Activated T-cell treated with anti-CD3 and anti-CD28 coated beads, Interleukin-2, amount 50 U/mL, for 72 hours (primary cell): ENCODE measurements around the gene CTSD. TPM values are rescaled to one million over a fixed set of nuclear protein-coding genes. Genes with fewer than 3 reads are reported as not detected.

Experiments
- ATAC-seq, 2 donors: fragments of 150-1000 bp; cut with Tn5 transposase; replicated peaks in 1 of 2; 2 replicates each; pipeline ENCODE4 v1.10.0; 2021; ENCODE audit warnings: moderate library complexity in 2 of 2, mild to moderate bottlenecking in 1 of 2
- DNase-seq, 2 donors: peaks; one replicate each; pipeline ENCODE4 v3.0.0; 2021 to 2022; ENCODE audit warnings: mixed read lengths in 1 of 2
- H3K27ac Mint-ChIP-seq: one replicate; pipeline ENCODE4 v1.8.0; 2022; ENCODE audit warnings: mild to moderate bottlenecking, moderate library complexity, mixed read lengths
- H3K27me3 Mint-ChIP-seq: one replicate; pipeline ENCODE4 v1.8.0; 2022; ENCODE audit warnings: low read depth, mixed read lengths
- H3K36me3 Mint-ChIP-seq, 2 donors: one replicate each; pipeline ENCODE4 v1.8.0; 2022; ENCODE audit warnings: mixed read lengths in 2 of 2, mild to moderate bottlenecking in 1 of 2; ENCODE audit not compliant: insufficient read depth in 2 of 2
- H3K4me1 Mint-ChIP-seq: one replicate; pipeline ENCODE4 v1.8.0; 2022; ENCODE audit warnings: low read depth, mixed read lengths
- H3K4me3 Mint-ChIP-seq, 2 donors: one replicate each; pipeline ENCODE4 v1.8.0; 2022; ENCODE audit warnings: mild to moderate bottlenecking in 2 of 2, mixed read lengths in 2 of 2, moderate library complexity in 2 of 2
- H3K9me3 Mint-ChIP-seq, 2 donors: one replicate each; pipeline ENCODE4 v1.8.0; 2022; ENCODE audit warnings: mixed read lengths in 2 of 2
- total RNA-seq, 2 donors: library from RNA; stranded (reverse); gene quantifications; one replicate each; pipeline ENCODE4 v1.2.3, GENCODE V29; 2022

CTSD gene
- total RNA-seq, 2 donors from 2014 or later: 56.2 to 66.9 TPM

DNA sequence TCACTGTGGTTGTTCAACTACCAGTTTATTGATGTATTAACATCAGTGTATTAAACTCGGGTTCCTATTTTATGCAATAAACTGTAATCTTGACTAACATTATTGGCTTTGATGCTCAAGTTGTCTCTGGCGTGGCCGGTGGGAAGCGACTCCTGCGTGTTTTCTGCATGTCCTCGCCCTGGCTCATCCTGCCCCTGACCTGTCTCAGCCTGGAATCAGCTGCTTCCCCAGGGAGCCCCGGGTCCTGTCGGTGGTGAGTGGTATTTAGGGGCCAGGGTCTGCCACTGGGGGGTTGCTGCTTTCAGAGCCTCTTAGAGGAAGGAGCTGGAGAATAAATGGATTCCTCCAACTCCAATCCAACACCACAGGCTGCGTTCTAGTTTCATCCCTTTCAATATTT lies 35.9 kb downstream of the CTSD start:
- Mint-ChIP-seq H3K4me1 (peaks cover 35% of the 10 kb centered on the region), H3K27me3 (peaks cover 17% of the 10 kb centered on the region), H3K4me3 (peak overlapping the region; percentile 31 to 56), H3K27ac (peak overlapping the region; percentile 27), H3K36me3 (peaks cover 0 to 5% of the 10 kb centered on the region in 2 donors), H3K9me3 (peaks cover 9 to 10% of the 10 kb centered on the region in 2 donors)
- ATAC-seq: no peak
- no peak for DNase-seq

- ATAC-seq (peak; percentile 70 to 74), DNase-seq (peak; percentile 15 to 23)
- Mint-ChIP-seq H3K4me1 (peaks cover 35% of the 10 kb centered on the region), H3K36me3 (peaks cover 0 to 5% of the 10 kb centered on the region in 2 donors), H3K27ac (peak overlapping the region; percentile 27), H3K4me3 (peak overlapping the region in 1 of 2 donors; percentile 11), H3K9me3 (peaks cover 9 to 10% of the 10 kb centered on the region in 2 donors), H3K27me3 (peaks cover 17% of the 10 kb centered on the region)
Measured at GRCh38 chr11:1727096-1727690, 36.5 kb downstream of the CTSD start.

GRCh38 chr11:1719781-1720180 lies 43.9 kb downstream of the CTSD start:
- ATAC-seq: no peak
- Mint-ChIP-seq H3K27ac (peak overlapping the region; percentile 39), H3K36me3 (no peaks in the 10 kb centered on the region), H3K4me3 (no peak overlapping the region), H3K27me3 (peaks cover 4% of the 10 kb centered on the region), H3K4me1 (no peaks in the 10 kb centered on the region), H3K9me3 (no peaks in the 10 kb centered on the region)
- no peak for DNase-seq

DNA sequence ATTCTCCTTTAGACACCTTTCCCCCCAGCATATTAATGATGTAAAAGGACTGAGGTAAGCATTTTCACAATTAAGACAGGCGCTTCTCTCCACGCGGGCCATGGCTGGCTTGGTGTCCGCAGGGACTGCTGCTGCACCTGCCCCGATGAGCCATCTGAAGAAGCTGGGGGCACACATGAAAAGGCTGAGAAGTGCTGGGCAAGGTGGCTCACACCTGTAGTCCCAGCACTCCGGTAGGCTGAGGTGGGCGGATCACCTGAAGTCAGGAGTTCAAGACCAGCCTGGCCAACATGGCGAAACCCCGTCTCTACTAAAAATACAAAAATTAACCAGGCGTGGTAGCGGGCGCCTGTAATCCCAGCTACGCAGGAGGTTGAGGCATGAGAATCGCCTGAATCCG lies 45.4 kb downstream of the CTSD start:
- no peaks in the 10 kb centered on the region for H3K27me3 Mint-ChIP-seq
- no peaks in the 10 kb centered on the region for H3K36me3 Mint-ChIP-seq
- no peak for ATAC-seq
- no peak overlapping the region for H3K27ac Mint-ChIP-seq
- no peaks in the 10 kb centered on the region for H3K9me3 Mint-ChIP-seq
- DNase-seq: no peak
- no peaks in the 10 kb centered on the region for H3K4me1 Mint-ChIP-seq
- no peak overlapping the region for H3K4me3 Mint-ChIP-seq

- no peak overlapping the region for H3K27ac Mint-ChIP-seq
- no peaks in the 10 kb centered on the region for H3K27me3 Mint-ChIP-seq
- ATAC-seq (no peak), DNase-seq (no peak)
- no peaks in the 10 kb centered on the region for H3K36me3 Mint-ChIP-seq
- no peak overlapping the region for H3K4me3 Mint-ChIP-seq
- H3K4me1 Mint-ChIP-seq: no peaks in the 10 kb centered on the region
- no peaks in the 10 kb centered on the region for H3K9me3 Mint-ChIP-seq
Measured at GRCh38 chr11:1717745-1718144, 46.0 kb downstream of the CTSD start.

GRCh38 chr11:1714908-1715885 lies 48.5 kb downstream of the CTSD start:
- no peak overlapping the region for H3K27ac Mint-ChIP-seq

GRCh38 chr11:1708716-1709115 lies 55.0 kb downstream of the CTSD start:
- H3K9me3 Mint-ChIP-seq: no peaks in the 10 kb centered on the region
- H3K27me3 Mint-ChIP-seq: no peaks in the 10 kb centered on the region
- no peak overlapping the region for H3K4me3 Mint-ChIP-seq
- H3K36me3 Mint-ChIP-seq: no peaks in the 10 kb centered on the region
- peaks cover 16% of the 10 kb centered on the region for H3K4me1 Mint-ChIP-seq
- DNase-seq (no peak), ATAC-seq (no peak)
- peak overlapping the region; percentile 74 for H3K27ac Mint-ChIP-seq

More at GRCh38 chr11:1714908-1715885, 48.5 kb downstream of the CTSD start:
- Mint-ChIP-seq H3K9me3 (no peaks in the 10 kb centered on the region), H3K4me1 (no peaks in the 10 kb centered on the region), H3K4me3 (no peak overlapping the region), H3K36me3 (no peaks in the 10 kb centered on the region), H3K27me3 (no peaks in the 10 kb centered on the region)
- no peak for DNase-seq
- ATAC-seq: no peak

DNA sequence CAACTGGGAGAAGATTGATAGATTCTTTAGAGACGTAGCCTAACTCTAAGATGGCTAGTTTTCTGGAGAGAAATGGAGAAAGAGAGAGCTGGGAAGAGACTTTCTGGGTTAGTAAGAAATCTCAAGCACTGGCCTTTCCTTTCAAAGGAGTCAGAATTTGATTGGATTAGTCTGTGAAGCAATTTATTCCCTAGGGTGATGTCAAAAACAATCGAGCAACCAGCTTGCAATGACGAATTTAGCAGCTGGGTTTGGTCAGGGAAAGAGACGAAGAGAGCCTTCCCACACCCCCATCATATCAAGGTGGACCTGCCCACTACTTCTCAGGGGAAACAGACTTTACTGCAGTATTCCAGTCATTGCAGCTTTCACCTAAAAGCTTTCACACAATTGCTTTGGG lies 56.0 kb downstream of the CTSD start:
- ATAC-seq (no peak), DNase-seq (no peak)
- peaks cover 16% of the 10 kb centered on the region for H3K4me1 Mint-ChIP-seq
- H3K27ac Mint-ChIP-seq: no peak overlapping the region
- H3K4me3 Mint-ChIP-seq: no peak overlapping the region
- H3K27me3 Mint-ChIP-seq: no peaks in the 10 kb centered on the region
- no peaks in the 10 kb centered on the region for H3K9me3 Mint-ChIP-seq
- H3K36me3 Mint-ChIP-seq: peaks cover 0 to 1% of the 10 kb centered on the region in 2 donors

- Mint-ChIP-seq H3K27me3 (no peaks in the 10 kb centered on the region), H3K36me3 (peaks cover 1 to 3% of the 10 kb centered on the region in 2 donors), H3K4me1 (peaks cover 17% of the 10 kb centered on the region), H3K27ac (no peak overlapping the region), H3K9me3 (peaks cover 0 to 4% of the 10 kb centered on the region in 2 donors), H3K4me3 (no peak overlapping the region)
- peak in 1 of 2 donors; percentile 33 for DNase-seq
- no peak for ATAC-seq
Measured at GRCh38 chr11:1706634-1707400, 56.9 kb downstream of the CTSD start.

GRCh38 chr11:1705126-1706052 lies 58.3 kb downstream of the CTSD start:
- ATAC-seq (peak in 1 of 2 donors; percentile 74), DNase-seq (no peak)
- Mint-ChIP-seq H3K9me3 (peaks cover 0 to 7% of the 10 kb centered on the region in 2 donors), H3K4me1 (peaks cover 32% of the 10 kb centered on the region), H3K27ac (no peak overlapping the region), H3K36me3 (peaks cover 4 to 8% of the 10 kb centered on the region in 2 donors), H3K4me3 (no peak overlapping the region), H3K27me3 (no peaks in the 10 kb centered on the region)

DNA sequence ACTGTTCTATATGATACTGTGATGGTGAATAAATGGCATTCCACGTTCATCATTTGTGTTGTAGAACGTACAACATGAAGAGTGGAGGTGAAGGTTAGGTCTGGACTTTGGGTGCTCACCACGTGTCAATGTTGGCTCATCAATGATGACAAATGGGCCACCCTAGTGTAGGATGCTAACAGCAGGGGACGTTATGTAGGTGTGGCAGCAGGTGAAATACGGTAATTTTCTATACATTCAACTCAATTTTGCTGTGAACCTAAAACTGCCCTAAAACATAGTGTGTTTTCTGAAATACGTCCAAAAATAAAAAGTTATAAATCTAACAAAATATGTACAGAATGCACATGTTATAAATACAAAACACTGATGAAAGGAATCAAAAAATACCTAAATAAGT lies 60.6 kb downstream of the CTSD start:
- no peak for DNase-seq
- Mint-ChIP-seq H3K27me3 (no peaks in the 10 kb centered on the region), H3K27ac (peak overlapping the region; percentile 64), H3K9me3 (peaks cover 0 to 7% of the 10 kb centered on the region in 2 donors), H3K4me1 (peaks cover 32% of the 10 kb centered on the region), H3K36me3 (peaks cover 4 to 8% of the 10 kb centered on the region in 2 donors), H3K4me3 (no peak overlapping the region)
- no peak for ATAC-seq
